Measurements from ENCODE around the gene ZSCAN22.

GRCh38 chr19:58284199-58284598 is 42.6 kb upstream of the ZSCAN22 start:
- TF ChIP-seq POLR2A (IDR thresholded peaks at IDR 0.05) (no peak), CTCF (IDR thresholded peaks at IDR 0.05) (no peak)

All from gastroesophageal sphincter (tissue), 3 donors.